Measurements from ENCODE around the gene CCDC85A.

- TF ChIP-seq CTCF (IDR thresholded peaks at IDR 0.05 in 8 of 11, conservative IDR thresholded peaks at IDR 0.05 in 3 of 11) (no peak), POLR2A (IDR thresholded peaks at IDR 0.05) (no peak)
These were observed 9.0 kb downstream of the CCDC85A start for GRCh38 chr2:56192664-56193305.

All from spleen (tissue), 7 donors.